Gastroesophageal sphincter (tissue), 4 donors: Measurements from ENCODE around the gene TSPAN10. TPM values are rescaled to one million over a fixed set of nuclear protein-coding genes. Genes with fewer than 3 reads are reported as not detected.

Experiments
- ATAC-seq: fragments of 150-250 bp; one replicate; pipeline ENCODE4 v1.9.1; 2016; ENCODE audit warnings: mild to moderate bottlenecking, moderate library complexity
- H3K27ac ChIP-seq, 4 donors: fragments of 200-600 bp; sonication (generic) in 3 of 4; 1 replicate in 3 of 4; 2 replicates in 1 of 4; pipeline ENCODE4 v1.5.1; 2016 to 2019
- H3K27me3 ChIP-seq: fragments of 200-600 bp; sonication (generic); one replicate; pipeline ENCODE4 v1.5.1; 2019
- H3K36me3 ChIP-seq, 2 donors: fragments of 200-600 bp; sonication (generic); one replicate each; pipeline ENCODE4 v1.5.1; 2019; ENCODE audit warnings: control low read depth in 1 of 2
- H3K4me1 ChIP-seq, 3 donors: fragments of 200-600 bp; sonication (generic); 1 replicate in 2 of 3; 2 replicates in 1 of 3; pipeline ENCODE4 v1.5.1; 2016 to 2019; ENCODE audit warnings: control low read depth in 2 of 3
- H3K4me3 ChIP-seq, 2 donors: fragments of 200-600 bp; sonication (generic); one replicate each; pipeline ENCODE4 v1.5.1; 2019; ENCODE audit warnings: mild to moderate bottlenecking in 1 of 2, moderate library complexity in 1 of 2
- H3K9me3 ChIP-seq, 3 donors: fragments of 200-600 bp; sonication (generic); one replicate each; pipeline ENCODE4 v1.5.1; 2017 to 2019; ENCODE audit warnings: control low read depth in 2 of 3
- EP300 ChIP-seq: sonication (generic); formaldehyde crosslinking; IDR thresholded peaks from one replicate; pipeline ENCODE4 v1.6.1; 2017; ENCODE audit warnings: antibody characterized with exemption, mild to moderate bottlenecking
- POLR2A ChIP-seq, 2 donors: fragments of 450-650 bp; IDR thresholded peaks; one replicate each; pipeline ENCODE4 v1.6.1; 2017; ENCODE audit warnings: antibody characterized with exemption in 2 of 2, mild to moderate bottlenecking in 2 of 2, moderate library complexity in 1 of 2
- POLR2AphosphoS5 ChIP-seq: sonication (generic); formaldehyde crosslinking; IDR thresholded peaks from one replicate; pipeline ENCODE4 v1.6.1; 2017; ENCODE audit warnings: antibody characterized with exemption
- WGBS, 2 donors: methylation state at CpG; one replicate each; pipeline ENCODE4 v1.1.5; 2018; ENCODE audit warnings: low coverage in 1 of 2; 5-methylcytosine and 5-hydroxymethylcytosine counted together
- total RNA-seq, 4 donors: library from RNA; depleted of rRNA; stranded (reverse); fragments of >200 nt; gene quantifications; one replicate each; pipeline ENCODE4 v1.1.0, GENCODE V29; 2016
- TF ChIP-seq, protein P1 (sequence below), 4 experiments: fragments of 200-600 bp in 2 of 4; fragments of 450-650 bp in 2 of 4; sonication (generic) in 1 of 4; IDR thresholded peaks; one replicate each; pipeline ENCODE4 v1.5.1; 2017 to 2019; ENCODE audit warnings: antibody characterized with exemption in 4 of 4, mild to moderate bottlenecking in 2 of 4, moderate library complexity in 2 of 4

TSPAN10 gene
- total RNA-seq, 4 donors from 2014 or later: 0.27 to 0.89 (median 0.30) TPM; not detected in 1

GRCh38 chr17:81621494-81622130 is 15.4 kb upstream of the TSPAN10 start:
- Histone ChIP-seq H3K4me1 (peaks cover 0 to 6% (median 0%) of the 10 kb centered on the region in 3 donors), H3K27me3 (no peaks in the 10 kb centered on the region), H3K9me3 (no peaks in the 10 kb centered on the region), H3K36me3 (peaks cover 0 to 95% of the 10 kb centered on the region in 2 donors), H3K4me3 (no peak overlapping the region), H3K27ac (no peak overlapping the region)
- no peak for ATAC-seq
- TF ChIP-seq POLR2A (IDR thresholded peaks at IDR 0.05) (no peak), POLR2AphosphoS5 (no peak), EP300 (no peak)
- TF ChIP-seq, protein P1, sequence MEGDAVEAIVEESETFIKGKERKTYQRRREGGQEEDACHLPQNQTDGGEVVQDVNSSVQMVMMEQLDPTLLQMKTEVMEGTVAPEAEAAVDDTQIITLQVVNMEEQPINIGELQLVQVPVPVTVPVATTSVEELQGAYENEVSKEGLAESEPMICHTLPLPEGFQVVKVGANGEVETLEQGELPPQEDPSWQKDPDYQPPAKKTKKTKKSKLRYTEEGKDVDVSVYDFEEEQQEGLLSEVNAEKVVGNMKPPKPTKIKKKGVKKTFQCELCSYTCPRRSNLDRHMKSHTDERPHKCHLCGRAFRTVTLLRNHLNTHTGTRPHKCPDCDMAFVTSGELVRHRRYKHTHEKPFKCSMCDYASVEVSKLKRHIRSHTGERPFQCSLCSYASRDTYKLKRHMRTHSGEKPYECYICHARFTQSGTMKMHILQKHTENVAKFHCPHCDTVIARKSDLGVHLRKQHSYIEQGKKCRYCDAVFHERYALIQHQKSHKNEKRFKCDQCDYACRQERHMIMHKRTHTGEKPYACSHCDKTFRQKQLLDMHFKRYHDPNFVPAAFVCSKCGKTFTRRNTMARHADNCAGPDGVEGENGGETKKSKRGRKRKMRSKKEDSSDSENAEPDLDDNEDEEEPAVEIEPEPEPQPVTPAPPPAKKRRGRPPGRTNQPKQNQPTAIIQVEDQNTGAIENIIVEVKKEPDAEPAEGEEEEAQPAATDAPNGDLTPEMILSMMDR (IDR thresholded peaks at IDR 0.05): no peak
- 64 to 65% methylated on average over 4 to 7 of the region's 11 CpGs for WGBS, 2 donors

- H3K36me3 ChIP-seq: peaks cover 0 to 46% of the 10 kb centered on the region in 2 donors
- no peak for ATAC-seq
- H3K9me3 ChIP-seq: no peaks in the 10 kb centered on the region
- 40 to 82% methylated on average over 1 to 8 of the region's 8 CpGs for WGBS, 2 donors
- no peak overlapping the region for H3K4me3 ChIP-seq
- no peak overlapping the region for H3K27ac ChIP-seq
- peaks cover 0 to 23% (median 2%) of the 10 kb centered on the region in 3 donors for H3K4me1 ChIP-seq
- TF ChIP-seq POLR2A (IDR thresholded peaks at IDR 0.05): no peak
- TF ChIP-seq POLR2AphosphoS5: no peak
- TF ChIP-seq, protein P1 (IDR thresholded peaks at IDR 0.05): no peak
- no peak for TF ChIP-seq EP300
- H3K27me3 ChIP-seq: no peaks in the 10 kb centered on the region
These were observed 6.7 kb upstream of the TSPAN10 start for GRCh38 chr17:81630274-81630673.

- H3K4me3 ChIP-seq: no peak overlapping the region
- no peaks in the 10 kb centered on the region for H3K27me3 ChIP-seq
- WGBS, 2 donors: 83 to 94% methylated on average over 1 to 7 of the region's 7 CpGs
- ATAC-seq: no peak
- no peaks in the 10 kb centered on the region for H3K9me3 ChIP-seq
- peaks cover 3 to 35% (median 10%) of the 10 kb centered on the region in 3 donors for H3K4me1 ChIP-seq
- TF ChIP-seq EP300 (no peak), POLR2AphosphoS5 (no peak), POLR2A (IDR thresholded peaks at IDR 0.05) (no peak)
- TF ChIP-seq, protein P1 (IDR thresholded peaks at IDR 0.05): no peak
- no peak overlapping the region for H3K27ac ChIP-seq
- H3K36me3 ChIP-seq: peaks cover 0 to 34% of the 10 kb centered on the region in 2 donors
These were observed 5.5 kb upstream of the TSPAN10 start for GRCh38 chr17:81631482-81631881.

DNA sequence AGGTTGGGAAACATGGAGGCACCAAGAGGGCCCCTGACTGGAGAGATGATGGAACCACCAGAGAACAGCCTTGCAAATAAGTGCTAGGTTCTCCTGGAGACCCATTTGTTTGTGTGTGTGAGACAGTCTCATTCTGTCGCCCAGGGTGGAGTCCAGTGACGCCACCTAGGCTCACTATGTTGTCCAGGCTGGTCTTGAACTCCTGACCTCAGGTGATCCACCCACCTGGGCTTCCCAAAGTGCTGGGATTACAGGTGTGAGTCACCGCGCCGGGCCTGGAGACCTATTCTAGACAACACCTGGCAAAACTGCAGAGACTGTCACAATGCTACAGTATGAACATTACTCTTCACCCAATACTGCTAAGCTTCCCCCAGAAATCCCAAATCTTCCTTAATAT is 1.6 kb upstream of the TSPAN10 start:
- WGBS, 2 donors: 100% methylated on average over 2 of the region's 5 CpGs; no CpG with 5 or more reads in 1 of the 2 donors
- Histone ChIP-seq H3K4me3 (peak overlapping the region in 1 of 2 donors; percentile 75), H3K27ac (peak overlapping the region in 1 of 4 donors; percentile 90), H3K9me3 (no peaks in the 10 kb centered on the region), H3K27me3 (no peaks in the 10 kb centered on the region), H3K36me3 (no peaks in the 10 kb centered on the region), H3K4me1 (peaks cover 3 to 43% (median 13%) of the 10 kb centered on the region in 3 donors)
- no peak for ATAC-seq
- TF ChIP-seq POLR2AphosphoS5 (no peak), EP300 (no peak), POLR2A (IDR thresholded peaks at IDR 0.05) (no peak)
- TF ChIP-seq, protein P1 (IDR thresholded peaks at IDR 0.05): no peak

DNA sequence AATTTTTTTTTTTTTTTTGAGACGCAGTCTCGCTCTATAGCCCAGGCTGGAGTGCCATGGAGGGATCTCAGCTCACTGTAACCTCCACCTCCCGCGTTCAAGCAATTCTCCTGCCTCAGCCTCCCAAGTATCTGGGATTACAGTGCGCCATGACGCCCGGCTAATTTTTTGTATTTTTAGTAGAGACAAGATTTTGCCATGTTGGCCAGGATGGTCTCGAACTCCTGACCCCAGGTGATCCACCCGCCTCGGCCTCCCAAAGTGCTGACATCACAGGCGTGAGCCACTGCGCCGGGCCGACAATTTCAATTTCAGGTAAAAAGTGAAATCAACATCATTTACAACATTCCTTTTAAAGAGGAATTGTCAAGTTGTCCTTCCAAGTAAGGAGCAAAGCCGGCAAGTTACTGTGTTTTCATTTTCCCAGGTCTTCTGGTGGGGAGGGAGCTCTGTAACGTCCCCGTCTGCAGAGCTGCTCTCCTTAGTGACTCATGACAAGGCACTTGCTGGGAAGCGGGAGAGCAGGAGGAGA is 957 bp upstream of the TSPAN10 start:
- Histone ChIP-seq H3K36me3 (no peaks in the 10 kb centered on the region), H3K4me3 (peak overlapping the region; percentile 73 to 75), H3K27me3 (no peaks in the 10 kb centered on the region), H3K4me1 (peaks cover 3 to 43% (median 13%) of the 10 kb centered on the region in 3 donors), H3K9me3 (no peaks in the 10 kb centered on the region), H3K27ac (peak overlapping the region; percentile 77 to 96 (median 92))
- WGBS, 2 donors: 22 to 40% methylated on average over 1 to 16 of the region's 18 CpGs
- TF ChIP-seq EP300: no peak
- TF ChIP-seq, protein P1 (IDR thresholded peaks at IDR 0.05): no peak
- no peak for TF ChIP-seq POLR2AphosphoS5
- TF ChIP-seq POLR2A (IDR thresholded peaks at IDR 0.05): no peak
- ATAC-seq: no peak
